HG02885 (cell line): ENCODE data around the gene LRP1B.

ENCODE experiments used
- ATAC-seq: cut with Tn5 transposase; IDR thresholded peaks from one replicate; pipeline ENCODE4 v1.9.1; 2021; ENCODE audit warnings: mild to moderate bottlenecking; ENCODE audit not compliant: unreplicated experiment, poor library complexity

LRP1B gene

GRCh38 chr2:141709756-141710155, 421.1 kb downstream of the LRP1B start:
- no peak for ATAC-seq

GRCh38 chr2:141707486-141707885, 423.3 kb downstream of the LRP1B start:
- no peak for ATAC-seq

- no peak for ATAC-seq
Observed at GRCh38 chr2:141704541-141704940, 426.3 kb downstream of the LRP1B start.

- ATAC-seq, result no peak
Observed at GRCh38 chr2:141703501-141703900, 427.3 kb downstream of the LRP1B start.

GRCh38 chr2:141701618-141702017, 429.2 kb downstream of the LRP1B start:
- ATAC-seq, result no peak

GRCh38 chr2:141699573-141699972, 431.2 kb downstream of the LRP1B start:
- no peak for ATAC-seq

GRCh38 chr2:141698500-141698899, 432.3 kb downstream of the LRP1B start:
- no peak for ATAC-seq

GRCh38 chr2:141697035-141697434, 433.8 kb downstream of the LRP1B start:
- no peak for ATAC-seq

- no peak for ATAC-seq
Observed at GRCh38 chr2:141694180-141694579, 436.6 kb downstream of the LRP1B start.

- no peak for ATAC-seq
Observed at GRCh38 chr2:141692829-141693228, 438.0 kb downstream of the LRP1B start.

GRCh38 chr2:141676139-141676538, 454.7 kb downstream of the LRP1B start:
- ATAC-seq, result no peak

- ATAC-seq, result no peak
Observed at GRCh38 chr2:141666191-141666590, 464.6 kb downstream of the LRP1B start.

- no peak for ATAC-seq
Observed at GRCh38 chr2:141660232-141660631, 470.6 kb downstream of the LRP1B start.

- ATAC-seq, result no peak
Observed at GRCh38 chr2:141654311-141654710, 476.5 kb downstream of the LRP1B start.

- ATAC-seq, result no peak
Observed at GRCh38 chr2:141653184-141653583, 477.6 kb downstream of the LRP1B start.

- ATAC-seq, result no peak
Observed at GRCh38 chr2:141652308-141652707, 478.5 kb downstream of the LRP1B start.

- ATAC-seq, result no peak
Observed at GRCh38 chr2:141647353-141647752, 483.5 kb downstream of the LRP1B start.

- ATAC-seq, result no peak
Observed at GRCh38 chr2:141641462-141641861, 489.4 kb downstream of the LRP1B start.

- no peak for ATAC-seq
Observed at GRCh38 chr2:141639809-141640208, 491.0 kb downstream of the LRP1B start.

- ATAC-seq, result no peak
Observed at GRCh38 chr2:141633132-141633531, 497.7 kb downstream of the LRP1B start.

GRCh38 chr2:141630407-141630930, 500.3 kb downstream of the LRP1B start:
- ATAC-seq, result no peak

- ATAC-seq, result no peak
Observed at GRCh38 chr2:141620372-141620771, 510.4 kb downstream of the LRP1B start.

- no peak for ATAC-seq
Observed at GRCh38 chr2:141618457-141618856, 512.4 kb downstream of the LRP1B start.
